Glutamatergic neuron (in vitro differentiated cells): ENCODE data around the gene GAREM2. TPM values are rescaled to one million over a fixed set of nuclear protein-coding genes. Genes with fewer than 3 reads are reported as not detected.
"Not testable (repeated sequence)": the region's sequence is repeated elsewhere in the genome, so short reads cannot be mapped to it uniquely, and the experiment has no call there.

ENCODE experiments used
- DNase-seq: peaks from one replicate; pipeline ENCODE4 v3.0.0; 2022
- H3K27ac Mint-ChIP-seq: one replicate; pipeline ENCODE4 v1.8.0; 2020; ENCODE audit warnings: mild to moderate bottlenecking, mixed read lengths, inconsistent platforms; ENCODE audit not compliant: unreplicated experiment
- H3K27me3 Mint-ChIP-seq: one replicate; pipeline ENCODE4 v1.8.0; 2020; ENCODE audit warnings: mild to moderate bottlenecking, moderate library complexity, mixed read lengths, inconsistent platforms; ENCODE audit not compliant: unreplicated experiment
- H3K36me3 Mint-ChIP-seq: one replicate; pipeline ENCODE4 v1.8.0; 2020; ENCODE audit warnings: mild to moderate bottlenecking, mixed read lengths, inconsistent platforms; ENCODE audit not compliant: unreplicated experiment
- H3K4me1 Mint-ChIP-seq: one replicate; pipeline ENCODE4 v1.8.0; 2020; ENCODE audit warnings: mild to moderate bottlenecking, low read depth, mixed read lengths, inconsistent platforms; ENCODE audit not compliant: unreplicated experiment
- H3K4me3 Mint-ChIP-seq: one replicate; pipeline ENCODE4 v1.8.0; 2020; ENCODE audit warnings: mild to moderate bottlenecking, mixed read lengths, inconsistent platforms; ENCODE audit not compliant: unreplicated experiment
- H3K9me3 Mint-ChIP-seq: one replicate; pipeline ENCODE4 v1.8.0; 2020; ENCODE audit warnings: mild to moderate bottlenecking, moderate library complexity, mixed read lengths, inconsistent platforms; ENCODE audit not compliant: unreplicated experiment
- CTCF ChIP-seq: fragments of 200-600 bp; sonication (generic); IDR thresholded peaks from one replicate; pipeline ENCODE4 v1.5.0; 2021; ENCODE audit not compliant: partially characterized antibody, unreplicated experiment
- total RNA-seq: library from RNA; stranded (reverse); fragmentation: NEBNext Ultra II Directional; extraction: Animal tissue kit (Norgen Biotek cat#: 25700); gene quantifications from one replicate; pipeline ENCODE4 v1.2.1, GENCODE V29; 2021; ENCODE audit not compliant: unreplicated experiment

Gene GAREM2
- total RNA-seq, 1 donor from 2014 or later = 49.3 TPM

GRCh38 chr2:26162963-26163362, 9.9 kb upstream of the GAREM2 start:
- TF ChIP-seq CTCF = no peak
- Mint-ChIP-seq H3K4me3 (no peak overlapping the region), H3K27me3 (peaks cover 2% of the 10 kb centered on the region), H3K9me3 (peaks cover 5% of the 10 kb centered on the region), H3K27ac (no peak overlapping the region), H3K36me3 (no peaks in the 10 kb centered on the region), H3K4me1 (no peaks in the 10 kb centered on the region)
- no peak for DNase-seq

- Mint-ChIP-seq H3K4me1 (no peaks in the 10 kb centered on the region), H3K4me3 (no peak overlapping the region), H3K27me3 (peaks cover 2% of the 10 kb centered on the region), H3K27ac (no peak overlapping the region), H3K36me3 (no peaks in the 10 kb centered on the region), H3K9me3 (peaks cover 5% of the 10 kb centered on the region)
- no peak for TF ChIP-seq CTCF
- no peak for DNase-seq
Observed at GRCh38 chr2:26164231-26164630, 8.7 kb upstream of the GAREM2 start.

- DNase-seq = no peak
- no peaks in the 10 kb centered on the region for H3K4me1 Mint-ChIP-seq
- TF ChIP-seq CTCF = no peak
- H3K27me3 Mint-ChIP-seq = peaks cover 2% of the 10 kb centered on the region
- H3K36me3 Mint-ChIP-seq = no peaks in the 10 kb centered on the region
- H3K4me3 Mint-ChIP-seq = no peak overlapping the region
- no peak overlapping the region for H3K27ac Mint-ChIP-seq
- peaks cover 5% of the 10 kb centered on the region for H3K9me3 Mint-ChIP-seq
Observed at GRCh38 chr2:26164641-26165211, 8.2 kb upstream of the GAREM2 start.

- Mint-ChIP-seq H3K27me3 (peaks cover 2% of the 10 kb centered on the region), H3K4me1 (no peaks in the 10 kb centered on the region), H3K9me3 (peaks cover 3% of the 10 kb centered on the region), H3K27ac (no peak overlapping the region), H3K4me3 (no peak overlapping the region), H3K36me3 (no peaks in the 10 kb centered on the region)
- TF ChIP-seq CTCF = no peak
- DNase-seq = no peak
Observed at GRCh38 chr2:26165403-26165802, 7.5 kb upstream of the GAREM2 start.

- not testable (repeated sequence) for H3K36me3 Mint-ChIP-seq, H3K27ac Mint-ChIP-seq, H3K9me3 Mint-ChIP-seq, DNase-seq, H3K27me3 Mint-ChIP-seq, H3K4me1 Mint-ChIP-seq, H3K4me3 Mint-ChIP-seq
Observed at GRCh38 chr2:26166541-26166940, 6.3 kb upstream of the GAREM2 start.

- DNase-seq = no peak
- Mint-ChIP-seq H3K9me3 (peaks cover 6% of the 10 kb centered on the region), H3K36me3 (no peaks in the 10 kb centered on the region), H3K4me1 (no peaks in the 10 kb centered on the region), H3K27me3 (peaks cover 6% of the 10 kb centered on the region), H3K4me3 (no peak overlapping the region), H3K27ac (no peak overlapping the region)
- TF ChIP-seq CTCF = no peak
Observed at GRCh38 chr2:26168785-26169184, 4.1 kb upstream of the GAREM2 start.
